ENCODE data around the gene EXOSC5.

DNA sequence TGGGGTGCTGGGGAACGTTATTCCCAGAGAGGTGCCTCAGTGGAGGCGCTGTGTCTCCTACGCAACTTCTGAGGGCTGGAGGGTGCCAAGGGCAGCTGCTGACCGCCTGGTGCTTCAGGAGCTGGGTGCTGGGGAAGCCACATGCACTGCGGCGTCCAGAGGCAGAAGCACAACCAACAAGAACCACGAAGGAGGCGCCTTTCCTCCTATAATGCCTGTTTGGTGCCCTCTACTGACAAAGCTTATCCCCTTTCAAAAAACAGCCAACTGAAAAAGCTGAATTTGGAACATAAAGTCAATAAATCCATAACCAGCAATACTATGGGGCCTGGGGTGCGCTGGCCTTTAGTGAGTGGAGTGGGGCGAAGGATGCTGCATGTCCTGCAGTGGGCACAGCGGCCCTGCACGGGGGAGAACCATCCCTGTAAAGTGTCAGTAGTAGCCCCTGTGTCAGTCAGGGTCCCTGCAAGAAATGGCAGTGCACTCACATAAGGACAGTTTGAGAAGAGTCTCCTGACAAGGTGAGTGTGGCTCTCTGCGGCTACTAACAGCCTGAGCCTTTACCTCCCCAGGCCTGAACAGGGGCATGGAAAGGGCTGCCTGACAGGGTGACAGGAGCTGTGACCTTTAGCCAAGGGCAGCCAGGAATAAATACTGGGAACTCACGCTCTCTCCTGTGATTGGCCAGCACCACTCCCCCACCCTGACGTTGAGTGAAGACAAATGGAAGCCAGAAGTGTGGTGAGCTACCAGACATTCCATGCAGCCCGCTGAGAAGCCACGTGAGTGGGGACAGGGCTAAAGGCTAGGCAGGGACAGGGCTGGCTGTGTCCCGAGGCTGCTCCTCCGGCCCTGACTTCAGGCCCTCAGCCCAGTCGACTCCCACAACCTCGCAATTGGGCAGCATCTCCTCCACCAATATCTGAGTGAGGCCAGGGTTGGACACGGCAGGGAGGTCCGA is 34.5 kb upstream of the EXOSC5 start:
- TF ChIP-seq, protein P1, sequence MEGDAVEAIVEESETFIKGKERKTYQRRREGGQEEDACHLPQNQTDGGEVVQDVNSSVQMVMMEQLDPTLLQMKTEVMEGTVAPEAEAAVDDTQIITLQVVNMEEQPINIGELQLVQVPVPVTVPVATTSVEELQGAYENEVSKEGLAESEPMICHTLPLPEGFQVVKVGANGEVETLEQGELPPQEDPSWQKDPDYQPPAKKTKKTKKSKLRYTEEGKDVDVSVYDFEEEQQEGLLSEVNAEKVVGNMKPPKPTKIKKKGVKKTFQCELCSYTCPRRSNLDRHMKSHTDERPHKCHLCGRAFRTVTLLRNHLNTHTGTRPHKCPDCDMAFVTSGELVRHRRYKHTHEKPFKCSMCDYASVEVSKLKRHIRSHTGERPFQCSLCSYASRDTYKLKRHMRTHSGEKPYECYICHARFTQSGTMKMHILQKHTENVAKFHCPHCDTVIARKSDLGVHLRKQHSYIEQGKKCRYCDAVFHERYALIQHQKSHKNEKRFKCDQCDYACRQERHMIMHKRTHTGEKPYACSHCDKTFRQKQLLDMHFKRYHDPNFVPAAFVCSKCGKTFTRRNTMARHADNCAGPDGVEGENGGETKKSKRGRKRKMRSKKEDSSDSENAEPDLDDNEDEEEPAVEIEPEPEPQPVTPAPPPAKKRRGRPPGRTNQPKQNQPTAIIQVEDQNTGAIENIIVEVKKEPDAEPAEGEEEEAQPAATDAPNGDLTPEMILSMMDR (conservative IDR thresholded peaks at IDR 0.05; ENCODE audit: low read length), result peak; percentile 60
- no peak for TF ChIP-seq EZH2phosphoT487 (IDR thresholded peaks at IDR 0.05; ENCODE audit: borderline replicate concordance, low read depth, low read length)
